PC-3 (cell line): ENCODE results near the gene OLIG2. TPM values are rescaled to one million over a fixed set of nuclear protein-coding genes. Genes with fewer than 3 reads are reported as not detected.

Experiments
- ATAC-seq: fragments of 200-7000 bp; cut with Tn5 transposase; 2 replicates; pipeline ENCODE4 v1.9.1; 2020; ENCODE audit warnings: mild to moderate bottlenecking, moderate library complexity
- BruUV-seq: library from RNA; stranded (reverse); fragments of 400-500 nt; replicated peaks from 2 replicates; lab custom pipeline; 2021; lab: Mats Ljungman, UMichigan
- CTCF ChIA-PET: fragments of 300-600 bp; sonication (Branson Sonifier 250); formaldehyde crosslinking; loops from one replicate; lab custom pipeline; 2022; ENCODE audit warnings: antibody characterized with exemption; lab: Charles Lee
- POLR2A ChIA-PET: fragments of 300-600 bp; sonication (Branson Sonifier 250); formaldehyde crosslinking; loops from one replicate; lab custom pipeline; 2022; ENCODE audit warnings: antibody characterized with exemption; ENCODE audit not compliant: unreplicated experiment; lab: Charles Lee
- DNase-seq: peaks from one replicate; pipeline ENCODE4 v3.0.0-alpha.2; 2015
- H2AFZ ChIP-seq: fragments of 300-600 bp; sonication (generic); 2 replicates; pipeline ENCODE4 v1.6.0; 2016; ENCODE audit warnings: antibody characterized with exemption, low read length
- H3F3A ChIP-seq: fragments of 300-600 bp; sonication (generic); one replicate; pipeline ENCODE4 v1.6.0; 2017; ENCODE audit warnings: antibody characterized with exemption, low read length, control low read depth, mild to moderate bottlenecking; ENCODE audit not compliant: unreplicated experiment
- H3K27ac ChIP-seq: fragments of 300-600 bp; sonication (generic); 2 replicates; pipeline ENCODE4 v1.5.1; 2016; ENCODE audit warnings: mild to moderate bottlenecking, low read length
- H3K27me3 ChIP-seq: fragments of 300-600 bp; sonication (generic); 2 replicates; pipeline ENCODE4 v1.6.1; 2016; ENCODE audit warnings: low read length, mixed read lengths
- H3K36me3 ChIP-seq: fragments of 300-600 bp; sonication (generic); 2 replicates; pipeline ENCODE4 v1.6.1; 2016; ENCODE audit warnings: low read depth, mixed run types, low read length, mixed read lengths
- H3K4me1 ChIP-seq: fragments of 300-600 bp; sonication (generic); 2 replicates; pipeline ENCODE4 v1.5.1; 2016; ENCODE audit warnings: low read length; ENCODE audit not compliant: insufficient read depth
- H3K4me2 ChIP-seq: fragments of 300-600 bp; sonication (generic); 2 replicates; pipeline ENCODE4 v1.6.0; 2016; ENCODE audit warnings: low read length
- H3K4me3 ChIP-seq: fragments of 300-600 bp; sonication (generic); 2 replicates; pipeline ENCODE4 v1.5.1; 2016; ENCODE audit warnings: mild to moderate bottlenecking, low read length, mixed read lengths
- H3K79me2 ChIP-seq: fragments of 300-600 bp; sonication (generic); 2 replicates; pipeline ENCODE4 v1.6.1; 2017; ENCODE audit warnings: low read length, mixed read lengths
- H3K9ac ChIP-seq: fragments of 300-600 bp; sonication (generic); 2 replicates; pipeline ENCODE4 v1.6.0; 2016; ENCODE audit warnings: mild to moderate bottlenecking, low read length
- H3K9me2 ChIP-seq: fragments of 300-600 bp; sonication (generic); replicated peaks from 2 replicates; pipeline ENCODE4 v1.6.1; 2016; ENCODE audit warnings: mixed run types, low read length, mixed read lengths
- H3K9me3 ChIP-seq: fragments of 300-600 bp; sonication (generic); 2 replicates; pipeline ENCODE4 v1.6.1; 2016; ENCODE audit warnings: low read length, mixed read lengths
- H4K20me1 ChIP-seq: fragments of 300-600 bp; sonication (generic); 2 replicates; pipeline ENCODE4 v1.6.1; 2016; ENCODE audit warnings: low read length, mixed read lengths
- EZH2 ChIP-seq: fragments of 300-600 bp; sonication (generic); IDR thresholded peaks from one replicate; pipeline ENCODE4 v1.6.1; 2017; ENCODE audit warnings: antibody characterized with exemption, mild to moderate bottlenecking, low read length; ENCODE audit not compliant: unreplicated experiment
- EZH2phosphoT487 ChIP-seq: fragments of 300-600 bp; sonication (generic); IDR thresholded peaks from 2 replicates; pipeline ENCODE4 v1.6.1; 2018; ENCODE audit warnings: mild to moderate bottlenecking, antibody characterized with exemption, low read length, borderline replicate concordance
- intact Hi-C: fragments of 100-400 bp; cut with micrococcal nuclease; formaldehyde crosslinking; loops from 2 replicates; pipeline ENCODE4 v1.9.0; 2023
- total RNA-seq: library from RNA; depleted of rRNA; stranded (reverse); fragments of >200 nt; gene quantifications from 2 replicates; pipeline ENCODE4 v1.2.3, GENCODE V29; 2014
- TF ChIP-seq, protein P1 (sequence below): fragments of 300-600 bp; sonication (generic); conservative IDR thresholded peaks from 2 replicates; pipeline ENCODE4 v1.5.1; 2017; ENCODE audit warnings: antibody characterized with exemption, low read depth, mild to moderate bottlenecking, low read length

Gene OLIG2
- total RNA-seq, 1 experiment from 2014 or later = not detected

DNA sequence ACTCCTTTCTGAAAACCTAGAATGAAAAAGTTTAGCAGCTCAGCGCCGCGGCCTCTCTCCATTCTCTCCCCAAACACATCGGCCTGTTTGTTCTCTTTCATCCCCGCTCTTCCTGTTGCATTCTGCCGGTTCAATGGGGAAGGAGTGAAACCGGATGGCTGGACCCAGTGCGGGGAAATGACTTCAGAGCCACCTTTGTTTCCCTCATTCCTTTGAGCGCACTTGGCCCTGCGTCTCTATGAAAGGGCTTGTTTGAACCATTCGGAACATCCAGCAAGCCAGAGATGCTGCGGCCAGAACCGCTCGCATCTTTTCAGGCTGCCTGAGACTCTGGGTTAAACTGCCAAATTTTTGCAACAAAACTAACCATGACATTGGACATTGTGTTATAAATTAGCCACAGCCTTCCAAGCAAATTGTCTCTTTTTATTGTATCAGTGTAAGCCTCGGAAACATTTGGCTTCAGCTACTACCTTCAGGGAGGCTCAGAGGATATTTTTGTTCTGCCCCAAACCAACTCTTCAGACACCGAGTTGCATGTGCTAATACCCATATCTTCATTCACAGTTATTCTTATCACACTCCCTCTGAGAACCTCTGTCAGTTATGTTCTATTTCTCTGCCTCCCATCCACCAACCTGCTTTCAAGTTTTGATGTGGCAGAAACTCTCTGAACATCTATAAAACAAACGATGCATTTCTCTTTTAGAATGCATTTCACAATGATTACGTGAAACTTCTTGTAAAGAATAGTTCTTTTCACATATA, 39.1 kb downstream of the OLIG2 start:
- POLR2A ChIA-PET = no interaction called here

DNA sequence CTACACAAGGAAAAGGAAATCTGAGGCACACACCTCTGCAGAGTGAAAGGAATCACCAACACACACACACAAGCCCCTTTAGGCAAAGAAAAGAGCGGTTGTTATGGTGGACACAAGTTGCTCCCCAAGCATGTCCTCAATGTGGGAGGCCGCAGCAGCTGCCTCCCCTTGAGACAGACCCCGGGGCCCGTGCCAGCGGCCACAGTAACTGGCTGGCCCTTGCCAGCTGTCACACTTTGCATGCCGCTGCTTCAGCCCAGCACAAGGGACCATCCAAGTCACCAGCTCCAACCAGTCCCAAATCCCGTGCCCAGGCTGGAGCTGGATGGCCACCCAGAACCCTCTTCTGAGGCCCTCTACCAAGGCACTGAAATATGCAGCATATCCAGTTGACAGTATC, 41.3 kb downstream of the OLIG2 start:
- Histone ChIP-seq H3K4me1 (no peaks in the 10 kb centered on the region), H3F3A (no peaks in the 10 kb centered on the region), H3K36me3 (no peaks in the 10 kb centered on the region), H3K79me2 (no peaks in the 10 kb centered on the region), H4K20me1 (no peaks in the 10 kb centered on the region), H3K9me2 (no peaks in the 10 kb centered on the region), H3K4me2 (no peak overlapping the region), H3K9ac (no peak overlapping the region), H3K27ac (no peak overlapping the region), H3K9me3 (no peaks in the 10 kb centered on the region), H3K4me3 (no peak overlapping the region), H3K27me3 (peaks cover 68% of the 10 kb centered on the region), H2AFZ (no peak overlapping the region)
- ATAC-seq (no peak), DNase-seq (no peak)
- BruUV-seq = no TSS peak
- CTCF ChIA-PET = no interaction called here
- no peak for TF ChIP-seq EZH2
- TF ChIP-seq, protein P1, sequence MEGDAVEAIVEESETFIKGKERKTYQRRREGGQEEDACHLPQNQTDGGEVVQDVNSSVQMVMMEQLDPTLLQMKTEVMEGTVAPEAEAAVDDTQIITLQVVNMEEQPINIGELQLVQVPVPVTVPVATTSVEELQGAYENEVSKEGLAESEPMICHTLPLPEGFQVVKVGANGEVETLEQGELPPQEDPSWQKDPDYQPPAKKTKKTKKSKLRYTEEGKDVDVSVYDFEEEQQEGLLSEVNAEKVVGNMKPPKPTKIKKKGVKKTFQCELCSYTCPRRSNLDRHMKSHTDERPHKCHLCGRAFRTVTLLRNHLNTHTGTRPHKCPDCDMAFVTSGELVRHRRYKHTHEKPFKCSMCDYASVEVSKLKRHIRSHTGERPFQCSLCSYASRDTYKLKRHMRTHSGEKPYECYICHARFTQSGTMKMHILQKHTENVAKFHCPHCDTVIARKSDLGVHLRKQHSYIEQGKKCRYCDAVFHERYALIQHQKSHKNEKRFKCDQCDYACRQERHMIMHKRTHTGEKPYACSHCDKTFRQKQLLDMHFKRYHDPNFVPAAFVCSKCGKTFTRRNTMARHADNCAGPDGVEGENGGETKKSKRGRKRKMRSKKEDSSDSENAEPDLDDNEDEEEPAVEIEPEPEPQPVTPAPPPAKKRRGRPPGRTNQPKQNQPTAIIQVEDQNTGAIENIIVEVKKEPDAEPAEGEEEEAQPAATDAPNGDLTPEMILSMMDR = no peak
- no peak for TF ChIP-seq EZH2phosphoT487
- POLR2A ChIA-PET = no interaction called here
- intact Hi-C loops = no loop called here

More for the DNA sequence above, 39.1 kb downstream of the OLIG2 start:
- Histone ChIP-seq H3K27ac (no peak overlapping the region), H3K4me1 (no peaks in the 10 kb centered on the region), H3K36me3 (no peaks in the 10 kb centered on the region), H3K9me3 (no peaks in the 10 kb centered on the region), H3K9ac (no peak overlapping the region), H3K4me2 (no peak overlapping the region), H2AFZ (no peak overlapping the region), H3K27me3 (peaks cover 69% of the 10 kb centered on the region), H3K4me3 (no peak overlapping the region), H3K9me2 (no peaks in the 10 kb centered on the region), H4K20me1 (no peaks in the 10 kb centered on the region), H3K79me2 (no peaks in the 10 kb centered on the region), H3F3A (no peaks in the 10 kb centered on the region)
- TF ChIP-seq, protein P1 = no peak
- TF ChIP-seq EZH2 (no peak), EZH2phosphoT487 (no peak)
- BruUV-seq = no TSS peak
- no peak for DNase-seq
- intact Hi-C loops = no loop called here
- no peak for ATAC-seq
- CTCF ChIA-PET = interaction anchor here (0.5 kb wide), 1 partner anchor 61 kb away, joined by 3 read pairs; no protein-coding TSS in a partner anchor

DNA sequence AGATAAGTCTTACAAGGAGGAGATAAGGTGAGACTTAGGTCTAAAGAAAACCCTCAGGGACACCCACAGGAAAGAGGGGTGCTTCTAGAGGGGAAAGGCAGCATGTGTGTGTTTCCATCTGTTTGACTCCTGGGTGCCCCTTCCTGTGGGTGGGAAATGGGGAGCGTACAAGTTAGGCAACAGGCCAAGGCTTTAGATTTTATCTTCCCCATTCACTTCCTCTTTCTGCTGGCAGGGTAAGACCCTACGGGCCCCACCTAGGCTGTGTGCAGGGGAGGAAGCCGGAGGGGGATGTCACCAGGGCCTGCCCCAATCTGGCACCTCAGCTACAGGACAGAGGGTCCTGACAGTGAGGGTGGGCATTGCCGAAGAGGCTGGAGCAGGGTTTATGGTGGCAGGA, 41.7 kb downstream of the OLIG2 start:
- BruUV-seq = no TSS peak
- no peak overlapping the region for H3K4me2 ChIP-seq
- H3K4me3 ChIP-seq = no peak overlapping the region
- no peak overlapping the region for H3K9ac ChIP-seq
- ChIA-PET POLR2A (no interaction called here), CTCF (no interaction called here)
- no peaks in the 10 kb centered on the region for H3F3A ChIP-seq
- no peaks in the 10 kb centered on the region for H3K79me2 ChIP-seq
- intact Hi-C loops = no loop called here
- H3K27me3 ChIP-seq = peaks cover 72% of the 10 kb centered on the region
- no peaks in the 10 kb centered on the region for H4K20me1 ChIP-seq
- TF ChIP-seq, protein P1 = no peak
- no peak for TF ChIP-seq EZH2phosphoT487
- TF ChIP-seq EZH2 = no peak
- no peak overlapping the region for H2AFZ ChIP-seq
- H3K9me2 ChIP-seq = no peaks in the 10 kb centered on the region
- no peak overlapping the region for H3K27ac ChIP-seq
- DNase-seq (no peak), ATAC-seq (no peak)
- no peaks in the 10 kb centered on the region for H3K9me3 ChIP-seq
- no peaks in the 10 kb centered on the region for H3K4me1 ChIP-seq
- H3K36me3 ChIP-seq = no peaks in the 10 kb centered on the region
